ENCODE measurements around the gene RUSC1. TPM values are rescaled to one million over a fixed set of nuclear protein-coding genes. Genes with fewer than 3 reads are reported as not detected.

Gene RUSC1
- total RNA-seq, 2 experiments from 2014 or later, result 33.7 to 35.1 TPM

- Mint-ChIP-seq H3K27me3 (ENCODE audit: low read depth) (no peaks in the 10 kb centered on the region), H3K4me3 (no peak overlapping the region), H3K36me3 (ENCODE audit: low read depth) (peaks cover 22% of the 10 kb centered on the region), H3K4me1 (ENCODE audit: low read depth) (no peaks in the 10 kb centered on the region), H3K27ac (no peak overlapping the region), H3K9me3 (ENCODE audit: insufficient read depth) (no peaks in the 10 kb centered on the region)
- ATAC-seq (no peak), DNase-seq (no peak)
- POLR2A ChIA-PET, result no interaction called here
- CTCF ChIA-PET, result interaction anchor here (1.9 kb wide), 1 partner anchor 109 kb away, joined by 5 read pairs; no protein-coding TSS in a partner anchor
Observed at GRCh38 chr1:155360051-155360450, 39.4 kb downstream of the RUSC1 start.

GRCh38 chr1:155379180-155379579 is 58.5 kb downstream of the RUSC1 start:
- H3K27me3 Mint-ChIP-seq (ENCODE audit: low read depth), result no peaks in the 10 kb centered on the region
- no peaks in the 10 kb centered on the region for H3K4me1 Mint-ChIP-seq (ENCODE audit: low read depth)
- peaks cover 42% of the 10 kb centered on the region for H3K36me3 Mint-ChIP-seq (ENCODE audit: low read depth)

GRCh38 chr1:155379631-155380090 is 59.0 kb downstream of the RUSC1 start:
- CTCF ChIA-PET, result interaction anchor here (0.6 to 1.4 kb wide), 2 partner anchors 10 to 125 kb away, joined by 3 read pairs; no protein-coding TSS in a partner anchor

More at GRCh38 chr1:155379180-155379579, 58.5 kb downstream of the RUSC1 start:
- ATAC-seq, result no peak
- no peak overlapping the region for H3K4me3 Mint-ChIP-seq
- no peaks in the 10 kb centered on the region for H3K9me3 Mint-ChIP-seq (ENCODE audit: insufficient read depth)
- ChIA-PET CTCF (interaction anchor here (0.6 to 1.4 kb wide), 2 partner anchors 9 to 125 kb away, joined by 3 read pairs; no protein-coding TSS in a partner anchor), POLR2A (no interaction called here)
- no peak for DNase-seq
- H3K27ac Mint-ChIP-seq, result no peak overlapping the region

More at GRCh38 chr1:155379631-155380090, 59.0 kb downstream of the RUSC1 start:
- H3K4me3 Mint-ChIP-seq, result no peak overlapping the region
- H3K4me1 Mint-ChIP-seq (ENCODE audit: low read depth), result no peaks in the 10 kb centered on the region
- H3K27me3 Mint-ChIP-seq (ENCODE audit: low read depth), result no peaks in the 10 kb centered on the region
- H3K9me3 Mint-ChIP-seq (ENCODE audit: insufficient read depth), result no peaks in the 10 kb centered on the region
- H3K36me3 Mint-ChIP-seq (ENCODE audit: low read depth), result peaks cover 39% of the 10 kb centered on the region
- no peak for DNase-seq
- no peak overlapping the region for H3K27ac Mint-ChIP-seq
- POLR2A ChIA-PET, result no interaction called here
- ATAC-seq, result no peak

Small RNAs within 50 kb of the gene (microRNA-seq; reads per million reads assigned to microRNA genes)
- not detected for gene MIR555

Other genes starting within 250 kb of the RUSC1 start
- 1 to 10 TPM; 3.8 to 5.5 TPM for gene EFNA3, start 242.1 kb upstream of the RUSC1 start, total RNA-seq
- not detected for gene EFNA1, start 193.0 kb upstream of the RUSC1 start, total RNA-seq
- 10 to 100 TPM; 37.5 to 38.9 TPM for gene SLC50A1, start 185.0 kb upstream of the RUSC1 start, total RNA-seq
- gene DPM3, start 180.4 kb upstream of the RUSC1 start, total RNA-seq, result 10 to 100 TPM; 53.2 to 57.7 TPM
- gene KRTCAP2, start 147.6 kb upstream of the RUSC1 start, total RNA-seq, result 100 to 1,000 TPM; 170 to 190 TPM
- 10 to 100 TPM; 14.6 TPM for gene TRIM46, start 147.0 kb upstream of the RUSC1 start, total RNA-seq
- 10 to 100 TPM; 13.4 to 15.0 TPM for gene THBS3, start 113.0 kb upstream of the RUSC1 start, total RNA-seq
- gene MTX1, start 112.2 kb upstream of the RUSC1 start, total RNA-seq, result 10 to 100 TPM; 43.0 to 46.3 TPM
- 10 to 100 TPM; 29.3 to 29.7 TPM for gene ENTREP3, start 65.4 kb upstream of the RUSC1 start, total RNA-seq
- 10 to 100 TPM; 77.9 to 84.2 TPM for gene SCAMP3, start 58.5 kb upstream of the RUSC1 start, total RNA-seq
- 100 to 1,000 TPM; 101 to 104 TPM for gene CLK2, start 47.4 kb upstream of the RUSC1 start, total RNA-seq
- gene HCN3, start 43.4 kb upstream of the RUSC1 start, total RNA-seq, result 1 to 10 TPM; 4.9 to 5.1 TPM
- gene PKLR, start 19.5 kb upstream of the RUSC1 start, total RNA-seq, result not detected
- gene FDPS, start 12.0 kb upstream of the RUSC1 start, total RNA-seq, result 100 to 1,000 TPM; 270 to 271 TPM
- gene ASH1L, start 241.9 kb downstream of the RUSC1 start, total RNA-seq, result 10 to 100 TPM; 37.7 to 41.1 TPM